ENCODE measurements around the gene EFHD2.

GRCh38 chr1:15422871-15423270, 13.2 kb downstream of the EFHD2 start:
- TF ChIP-seq POLR2A (IDR thresholded peaks at IDR 0.05), result no peak
- TF ChIP-seq, protein P1, sequence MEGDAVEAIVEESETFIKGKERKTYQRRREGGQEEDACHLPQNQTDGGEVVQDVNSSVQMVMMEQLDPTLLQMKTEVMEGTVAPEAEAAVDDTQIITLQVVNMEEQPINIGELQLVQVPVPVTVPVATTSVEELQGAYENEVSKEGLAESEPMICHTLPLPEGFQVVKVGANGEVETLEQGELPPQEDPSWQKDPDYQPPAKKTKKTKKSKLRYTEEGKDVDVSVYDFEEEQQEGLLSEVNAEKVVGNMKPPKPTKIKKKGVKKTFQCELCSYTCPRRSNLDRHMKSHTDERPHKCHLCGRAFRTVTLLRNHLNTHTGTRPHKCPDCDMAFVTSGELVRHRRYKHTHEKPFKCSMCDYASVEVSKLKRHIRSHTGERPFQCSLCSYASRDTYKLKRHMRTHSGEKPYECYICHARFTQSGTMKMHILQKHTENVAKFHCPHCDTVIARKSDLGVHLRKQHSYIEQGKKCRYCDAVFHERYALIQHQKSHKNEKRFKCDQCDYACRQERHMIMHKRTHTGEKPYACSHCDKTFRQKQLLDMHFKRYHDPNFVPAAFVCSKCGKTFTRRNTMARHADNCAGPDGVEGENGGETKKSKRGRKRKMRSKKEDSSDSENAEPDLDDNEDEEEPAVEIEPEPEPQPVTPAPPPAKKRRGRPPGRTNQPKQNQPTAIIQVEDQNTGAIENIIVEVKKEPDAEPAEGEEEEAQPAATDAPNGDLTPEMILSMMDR (IDR thresholded peaks at IDR 0.05), result no peak

All from body of pancreas (tissue), 4 donors.